Measurements from ENCODE around the gene CDH3. TPM values are rescaled to one million over a fixed set of nuclear protein-coding genes. Genes with fewer than 3 reads are reported as not detected.

Gene CDH3
- total and polyA plus RNA-seq, 2 donors (not counting 1 experiment from before 2014, with no cell fraction given): 0.17 to 0.24 TPM

DNA sequence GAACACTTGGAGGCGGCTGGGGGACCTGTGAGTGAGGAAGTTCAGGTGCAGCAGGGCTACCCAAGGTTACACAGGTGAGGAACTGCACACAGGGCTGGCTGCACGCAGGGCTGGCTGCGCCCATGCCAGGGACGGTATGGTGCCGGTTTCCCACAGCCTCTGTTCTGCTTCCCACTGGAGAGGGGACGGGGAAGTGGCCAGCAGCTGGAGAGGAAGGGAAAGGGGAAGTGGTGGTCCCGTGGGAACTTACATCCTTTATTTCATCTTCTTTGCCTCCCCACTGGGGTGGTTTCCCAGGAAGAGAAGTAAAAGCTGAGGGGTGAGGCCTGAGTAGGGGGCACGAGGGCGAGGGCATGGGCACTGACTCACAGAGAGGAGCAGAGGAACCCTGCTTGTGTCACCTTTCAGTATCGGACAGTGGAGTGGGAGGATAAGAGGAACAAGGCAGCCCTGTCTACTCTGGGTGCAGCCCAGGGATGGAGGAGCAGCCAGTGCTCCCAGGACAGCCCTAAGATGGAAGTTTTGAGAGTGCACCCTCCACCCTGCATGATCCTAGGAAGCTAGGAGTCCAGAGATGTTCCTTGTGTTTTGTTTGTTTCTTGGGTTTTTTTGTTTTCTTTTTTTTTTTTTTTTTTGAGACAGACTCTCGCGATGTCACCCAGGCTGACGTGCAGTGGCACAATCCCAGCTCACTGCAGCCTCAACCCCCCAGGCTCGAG, 66.5 kb downstream of the CDH3 start:
- Histone ChIP-seq H3K9ac (ENCODE audit: low read length) (no peak overlapping the region), H4K20me1 (ENCODE audit: control insufficient read depth, insufficient read depth, low read length, poor library complexity, severe bottlenecking) (no peaks in the 10 kb centered on the region), H3K4me2 (replicated peaks; ENCODE audit: low read depth, low read length, poor library complexity, severe bottlenecking) (peak overlapping the region; percentile 34), H3K9me3 (ENCODE audit: control extremely low read depth in 1 of 3, control insufficient read depth in 2 of 3, insufficient read depth in 1 of 3, low read length in 2 of 3) (no peaks in the 10 kb centered on the region), H3K79me2 (ENCODE audit: control insufficient read depth, insufficient read depth, low read length) (no peaks in the 10 kb centered on the region), H2AFZ (ENCODE audit: insufficient read depth, low read depth, low read length, poor library complexity, severe bottlenecking) (no peak overlapping the region), H3K27ac (ENCODE audit: low read length in 2 of 2) (no peak overlapping the region), H3K27me3 (replicated peaks in 1 of 4; ENCODE audit: control extremely low read depth in 1 of 4, control insufficient read depth in 3 of 4, insufficient read depth in 4 of 4, low read length in 3 of 4) (peaks cover 0 to 4% (median 0%) of the 10 kb centered on the region in 4 experiments), H3K4me1 (ENCODE audit: control insufficient read depth in 2 of 2, insufficient read depth in 2 of 2, low read length in 2 of 2) (peaks cover 6 to 9% of the 10 kb centered on the region in 2 donors), H3K4me3 (ENCODE audit: control extremely low read depth in 1 of 5, extremely low read depth in 1 of 5, insufficient read depth in 1 of 5, low read depth in 2 of 5, low read length in 4 of 5) (no peak overlapping the region), H3K36me3 (replicated peaks in 1 of 2; ENCODE audit: control extremely low read depth in 1 of 2, control insufficient read depth in 1 of 2, extremely low read depth in 1 of 2, insufficient read depth in 2 of 2, low read length in 1 of 2) (no peaks in the 10 kb centered on the region)
- ChIA-PET POLR2A (interaction anchor here (0.8 kb wide), 1 partner anchor 45 kb away, joined by 5 read pairs; no protein-coding TSS in a partner anchor), CTCF (interaction anchor here (0.7 to 1.5 kb wide), 3 partner anchors 45 to 121 kb away, joined by 3 to 4 read pairs (median 3); no protein-coding TSS in a partner anchor)
- peak overlapping the region; percentile 37 for H3K27ac Mint-ChIP-seq
- TF ChIP-seq EZH2 (IDR thresholded peaks at IDR 0.05; ENCODE audit: borderline replicate concordance, insufficient read depth, low read depth, low read length, poor library complexity, severe bottlenecking): no peak
- TF ChIP-seq, protein P1, sequence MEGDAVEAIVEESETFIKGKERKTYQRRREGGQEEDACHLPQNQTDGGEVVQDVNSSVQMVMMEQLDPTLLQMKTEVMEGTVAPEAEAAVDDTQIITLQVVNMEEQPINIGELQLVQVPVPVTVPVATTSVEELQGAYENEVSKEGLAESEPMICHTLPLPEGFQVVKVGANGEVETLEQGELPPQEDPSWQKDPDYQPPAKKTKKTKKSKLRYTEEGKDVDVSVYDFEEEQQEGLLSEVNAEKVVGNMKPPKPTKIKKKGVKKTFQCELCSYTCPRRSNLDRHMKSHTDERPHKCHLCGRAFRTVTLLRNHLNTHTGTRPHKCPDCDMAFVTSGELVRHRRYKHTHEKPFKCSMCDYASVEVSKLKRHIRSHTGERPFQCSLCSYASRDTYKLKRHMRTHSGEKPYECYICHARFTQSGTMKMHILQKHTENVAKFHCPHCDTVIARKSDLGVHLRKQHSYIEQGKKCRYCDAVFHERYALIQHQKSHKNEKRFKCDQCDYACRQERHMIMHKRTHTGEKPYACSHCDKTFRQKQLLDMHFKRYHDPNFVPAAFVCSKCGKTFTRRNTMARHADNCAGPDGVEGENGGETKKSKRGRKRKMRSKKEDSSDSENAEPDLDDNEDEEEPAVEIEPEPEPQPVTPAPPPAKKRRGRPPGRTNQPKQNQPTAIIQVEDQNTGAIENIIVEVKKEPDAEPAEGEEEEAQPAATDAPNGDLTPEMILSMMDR (IDR thresholded peaks at IDR 0.05): no peak
- ATAC-seq (ENCODE audit: low read depth) (peak; percentile 57), DNase-seq (peak; percentile 23)
- H3K4me1 Mint-ChIP-seq: peaks cover 10% of the 10 kb centered on the region
- WGBS (ENCODE audit: insufficient coverage): 4% methylated on average over 3 of the region's 14 CpGs
- H3K27me3 Mint-ChIP-seq: peaks cover 13% of the 10 kb centered on the region
- intact Hi-C loops (cut with micrococcal nuclease): no loop called here
- no peaks in the 10 kb centered on the region for H3K9me3 Mint-ChIP-seq (ENCODE audit: insufficient read depth)
- peak overlapping the region; percentile 21 for H3K4me3 Mint-ChIP-seq

DNA sequence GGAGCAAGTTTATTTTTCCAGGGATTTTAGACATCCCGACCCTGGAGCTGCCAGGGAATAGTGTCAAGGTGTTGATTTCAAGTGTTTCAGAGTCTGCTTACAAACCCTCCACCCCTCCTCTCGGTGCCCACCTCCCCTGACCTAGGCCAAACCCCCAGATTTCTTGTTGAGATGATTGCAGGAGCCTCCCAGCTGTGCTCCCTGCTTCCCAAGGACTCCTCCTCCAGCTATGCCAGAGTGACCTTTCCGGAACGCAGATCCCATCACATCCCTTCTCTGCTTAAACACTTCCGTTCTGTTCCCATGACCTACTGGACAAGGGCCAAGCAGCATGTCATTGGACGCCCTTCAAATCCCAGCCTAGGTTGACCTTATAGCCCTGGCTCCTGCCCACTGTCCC, 68.3 kb downstream of the CDH3 start:
- Histone ChIP-seq H3K27ac (ENCODE audit: low read length in 2 of 2) (no peak overlapping the region), H2AFZ (ENCODE audit: insufficient read depth, low read depth, low read length, poor library complexity, severe bottlenecking) (no peak overlapping the region), H3K4me3 (ENCODE audit: control extremely low read depth in 1 of 5, extremely low read depth in 1 of 5, insufficient read depth in 1 of 5, low read depth in 2 of 5, low read length in 4 of 5) (no peak overlapping the region), H3K9ac (ENCODE audit: low read length) (no peak overlapping the region), H3K4me1 (ENCODE audit: control insufficient read depth in 2 of 2, insufficient read depth in 2 of 2, low read length in 2 of 2) (peaks cover 6 to 9% of the 10 kb centered on the region in 2 donors), H4K20me1 (ENCODE audit: control insufficient read depth, insufficient read depth, low read length, poor library complexity, severe bottlenecking) (no peaks in the 10 kb centered on the region), H3K4me2 (replicated peaks; ENCODE audit: low read depth, low read length, poor library complexity, severe bottlenecking) (no peak overlapping the region), H3K9me3 (ENCODE audit: control extremely low read depth in 1 of 3, control insufficient read depth in 2 of 3, insufficient read depth in 1 of 3, low read length in 2 of 3) (peaks cover 0 to 3% (median 0%) of the 10 kb centered on the region in 3 donors), H3K27me3 (replicated peaks in 1 of 4; ENCODE audit: control extremely low read depth in 1 of 4, control insufficient read depth in 3 of 4, insufficient read depth in 4 of 4, low read length in 3 of 4) (peaks cover 0 to 4% (median 0%) of the 10 kb centered on the region in 4 experiments), H3K36me3 (replicated peaks in 1 of 2; ENCODE audit: control extremely low read depth in 1 of 2, control insufficient read depth in 1 of 2, extremely low read depth in 1 of 2, insufficient read depth in 2 of 2, low read length in 1 of 2) (no peaks in the 10 kb centered on the region), H3K79me2 (ENCODE audit: control insufficient read depth, insufficient read depth, low read length) (no peaks in the 10 kb centered on the region)
- CTCF ChIA-PET: no interaction called here
- no peak overlapping the region for H3K4me3 Mint-ChIP-seq
- 82% methylated on average over 5 of the region's 6 CpGs for WGBS (ENCODE audit: insufficient coverage)
- POLR2A ChIA-PET: no interaction called here
- TF ChIP-seq EZH2 (IDR thresholded peaks at IDR 0.05; ENCODE audit: borderline replicate concordance, insufficient read depth, low read depth, low read length, poor library complexity, severe bottlenecking): no peak
- TF ChIP-seq, protein P1 (IDR thresholded peaks at IDR 0.05): no peak
- H3K27ac Mint-ChIP-seq: no peak overlapping the region
- H3K4me1 Mint-ChIP-seq: peaks cover 10% of the 10 kb centered on the region
- H3K9me3 Mint-ChIP-seq (ENCODE audit: insufficient read depth): peaks cover 2% of the 10 kb centered on the region
- DNase-seq: no peak
- ATAC-seq (ENCODE audit: low read depth): no peak
- H3K27me3 Mint-ChIP-seq: peaks cover 8% of the 10 kb centered on the region
- intact Hi-C loops (cut with micrococcal nuclease): no loop called here
